Activated T-cell treated with anti-CD3 and anti-CD28 coated beads, Interleukin-2, amount 50 U/mL, for 24 hours (primary cell): ENCODE measurements around the gene SLC15A3.

Experiments used
- DNase-seq: peaks from one replicate; pipeline ENCODE4 v3.0.0-alpha.2; 2020
- H3K27ac Mint-ChIP-seq: 2 replicates; pipeline ENCODE4 v1.8.0; 2020; ENCODE audit warnings: mild to moderate bottlenecking, mixed read lengths
- H3K27me3 Mint-ChIP-seq: 2 replicates; pipeline ENCODE4 v1.8.0; 2020; ENCODE audit warnings: mixed read lengths
- H3K36me3 Mint-ChIP-seq: 2 replicates; pipeline ENCODE4 v1.8.0; 2020; ENCODE audit warnings: low read depth, mixed read lengths
- H3K4me1 Mint-ChIP-seq: 2 replicates; pipeline ENCODE4 v1.8.0; 2020; ENCODE audit warnings: low read depth, mixed read lengths
- H3K4me3 Mint-ChIP-seq: 2 replicates; pipeline ENCODE4 v1.8.0; 2020; ENCODE audit warnings: mild to moderate bottlenecking, moderate library complexity, mixed read lengths
- H3K9me3 Mint-ChIP-seq: 2 replicates; pipeline ENCODE4 v1.8.0; 2020; ENCODE audit warnings: mixed read lengths

SLC15A3 gene

GRCh38 chr11:60951904-60952741 lies at the start of gene SLC15A3:
Gene SLC15A3, minus strand, starts transcription at chr11:60952176. Its CDS starts 625 bp downstream, at chr11:60951551.
- H3K4me1 Mint-ChIP-seq, result peaks cover 27% of the 10 kb centered on the region
- DNase-seq, result peak; percentile 52

GRCh38 chr11:61000426-61000825 lies 48.5 kb upstream of the SLC15A3 start:
- Mint-ChIP-seq H3K4me3 (no peak overlapping the region), H3K27ac (peak overlapping the region; percentile 97), H3K9me3 (no peaks in the 10 kb centered on the region), H3K4me1 (peaks cover 88% of the 10 kb centered on the region), H3K27me3 (no peaks in the 10 kb centered on the region), H3K36me3 (peaks cover 96% of the 10 kb centered on the region)
- no peak for DNase-seq

More at GRCh38 chr11:60951904-60952741, at the start of gene SLC15A3:
- Mint-ChIP-seq H3K27ac (peak within 1 kb of the TSS; percentile 84), H3K9me3 (no peaks in the 10 kb centered on the region), H3K36me3 (no peaks in the 10 kb centered on the region), H3K4me3 (peak within 1 kb of the TSS; percentile 71), H3K27me3 (peaks cover 18% of the 10 kb centered on the region)

- Mint-ChIP-seq H3K4me3 (no peak overlapping the region), H3K36me3 (peaks cover 92% of the 10 kb centered on the region), H3K27me3 (no peaks in the 10 kb centered on the region), H3K9me3 (no peaks in the 10 kb centered on the region), H3K27ac (peak overlapping the region; percentile 94), H3K4me1 (peaks cover 79% of the 10 kb centered on the region)
- peak; percentile 29 for DNase-seq
Observed at GRCh38 chr11:60996381-60997138, 44.6 kb upstream of the SLC15A3 start.

- no peaks in the 10 kb centered on the region for H3K27me3 Mint-ChIP-seq
- H3K4me3 Mint-ChIP-seq, result peak overlapping the region; percentile 72
- DNase-seq, result no peak
Observed at GRCh38 chr11:60995798-60996197, 43.8 kb upstream of the SLC15A3 start.

GRCh38 chr11:60994541-60995080 lies 42.6 kb upstream of the SLC15A3 start:
- Mint-ChIP-seq H3K36me3 (peaks cover 91% of the 10 kb centered on the region), H3K27ac (peak overlapping the region; percentile 94), H3K9me3 (no peaks in the 10 kb centered on the region), H3K4me1 (peaks cover 81% of the 10 kb centered on the region), H3K4me3 (peak overlapping the region; percentile 72), H3K27me3 (no peaks in the 10 kb centered on the region)
- DNase-seq, result peak; percentile 75

More at GRCh38 chr11:60995798-60996197, 43.8 kb upstream of the SLC15A3 start:
- Mint-ChIP-seq H3K9me3 (no peaks in the 10 kb centered on the region), H3K36me3 (peaks cover 92% of the 10 kb centered on the region), H3K4me1 (peaks cover 80% of the 10 kb centered on the region), H3K27ac (peak overlapping the region; percentile 94)

DNA sequence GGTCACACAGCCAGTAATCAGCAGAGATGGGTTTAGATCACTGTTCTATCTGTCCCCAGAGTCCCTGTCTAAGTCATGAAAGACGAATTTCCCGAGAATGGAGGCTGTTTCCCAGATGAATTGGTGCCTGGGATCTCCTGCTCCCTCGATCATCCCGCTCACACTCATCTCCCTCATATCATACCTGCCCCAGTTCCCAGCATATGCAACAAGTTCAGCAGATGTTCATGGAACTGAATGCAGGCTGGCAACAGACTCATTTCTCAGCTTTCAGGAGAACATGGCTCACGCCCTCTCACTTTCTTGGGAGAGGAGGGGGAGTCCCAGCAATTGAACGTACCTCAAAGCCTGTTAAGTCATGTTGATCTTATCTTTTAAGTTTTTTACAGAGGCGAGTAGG lies 41.6 kb upstream of the SLC15A3 start:
- Mint-ChIP-seq H3K36me3 (peaks cover 92% of the 10 kb centered on the region), H3K27ac (peak overlapping the region; percentile 94), H3K4me1 (peaks cover 84% of the 10 kb centered on the region), H3K9me3 (no peaks in the 10 kb centered on the region), H3K27me3 (no peaks in the 10 kb centered on the region), H3K4me3 (peak overlapping the region; percentile 72)
- peak; percentile 69 for DNase-seq

- Mint-ChIP-seq H3K4me3 (peak overlapping the region; percentile 72), H3K36me3 (peaks cover 92% of the 10 kb centered on the region), H3K27ac (peak overlapping the region; percentile 94), H3K9me3 (no peaks in the 10 kb centered on the region), H3K4me1 (peaks cover 84% of the 10 kb centered on the region), H3K27me3 (no peaks in the 10 kb centered on the region)
- peak; percentile 33 for DNase-seq
Observed at GRCh38 chr11:60992842-60993409, 41.0 kb upstream of the SLC15A3 start.

- peak; percentile 42 for DNase-seq
- Mint-ChIP-seq H3K4me3 (peak overlapping the region; percentile 58), H3K36me3 (peaks cover 94% of the 10 kb centered on the region), H3K27ac (peak overlapping the region; percentile 94), H3K9me3 (no peaks in the 10 kb centered on the region), H3K4me1 (peaks cover 88% of the 10 kb centered on the region), H3K27me3 (no peaks in the 10 kb centered on the region)
Observed at GRCh38 chr11:60991457-60991856, 39.5 kb upstream of the SLC15A3 start.

- Mint-ChIP-seq H3K9me3 (no peaks in the 10 kb centered on the region), H3K27ac (peak overlapping the region; percentile 97), H3K4me3 (peak overlapping the region; percentile 88), H3K4me1 (peaks cover 86% of the 10 kb centered on the region), H3K27me3 (no peaks in the 10 kb centered on the region), H3K36me3 (peaks cover 89% of the 10 kb centered on the region)
- DNase-seq, result peak; percentile 49
Observed at GRCh38 chr11:60989093-60989650, 37.2 kb upstream of the SLC15A3 start.

DNA sequence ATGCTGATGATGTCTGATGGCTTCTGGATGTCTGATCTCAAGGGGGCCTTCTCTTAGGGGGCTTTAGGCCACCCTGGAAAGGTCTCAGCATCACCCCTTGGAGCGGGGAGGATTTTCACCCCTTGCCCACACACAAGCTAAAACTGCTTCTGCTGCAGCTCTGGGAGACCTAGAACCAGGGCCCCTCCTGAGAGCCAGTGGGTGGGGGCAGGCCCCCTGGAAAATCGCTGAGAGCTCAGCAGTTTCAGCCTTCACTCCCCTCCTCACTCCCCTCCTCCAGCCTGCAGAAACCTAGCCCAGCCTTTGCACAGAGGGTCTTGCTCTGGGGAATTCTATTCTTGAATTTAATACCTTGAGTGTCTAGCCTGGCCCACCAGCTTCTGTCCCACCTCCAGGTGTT lies 36.7 kb upstream of the SLC15A3 start:
- H3K9me3 Mint-ChIP-seq, result no peaks in the 10 kb centered on the region
- peaks cover 88% of the 10 kb centered on the region for H3K4me1 Mint-ChIP-seq
- H3K27me3 Mint-ChIP-seq, result no peaks in the 10 kb centered on the region
- DNase-seq, result peak; percentile 56
- peak overlapping the region; percentile 97 for H3K27ac Mint-ChIP-seq
- peak overlapping the region; percentile 88 for H3K4me3 Mint-ChIP-seq
- peaks cover 89% of the 10 kb centered on the region for H3K36me3 Mint-ChIP-seq

DNA sequence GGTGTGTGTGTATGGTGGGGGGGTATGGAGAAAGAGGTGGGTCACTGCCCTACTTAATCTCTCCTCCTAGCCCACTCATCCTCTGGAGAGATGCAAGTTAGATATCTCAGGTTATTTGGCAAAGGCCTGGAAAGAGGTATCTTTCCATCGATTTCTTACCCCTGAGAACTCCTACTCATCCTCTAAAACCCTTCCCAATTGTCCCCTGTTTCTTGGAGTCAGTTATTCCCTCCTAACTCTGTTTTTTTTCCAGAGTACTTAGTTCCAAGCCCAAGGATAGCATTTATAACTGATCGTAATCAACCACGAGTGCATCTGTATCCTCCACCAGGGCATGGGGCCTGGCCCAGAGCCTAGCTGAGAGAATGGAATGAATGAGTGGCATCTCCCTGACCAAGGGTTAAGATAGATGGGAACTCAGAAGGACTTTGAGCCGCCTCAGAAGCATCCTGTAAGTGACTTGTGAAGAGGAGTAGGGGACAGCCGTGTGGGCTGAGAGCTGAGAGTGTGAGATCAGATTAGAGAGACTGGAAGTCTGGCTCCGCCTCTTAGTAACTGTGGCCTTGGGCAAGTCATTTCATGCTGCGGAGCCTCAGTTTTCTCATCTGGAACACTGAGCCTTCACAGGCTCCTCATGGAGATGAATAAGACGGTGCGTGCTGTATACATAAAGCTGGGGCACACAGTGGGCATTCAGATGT lies 35.8 kb upstream of the SLC15A3 start:
- Mint-ChIP-seq H3K27me3 (no peaks in the 10 kb centered on the region), H3K4me1 (peaks cover 88% of the 10 kb centered on the region), H3K36me3 (peaks cover 89% of the 10 kb centered on the region), H3K4me3 (peak overlapping the region; percentile 88), H3K9me3 (no peaks in the 10 kb centered on the region), H3K27ac (peak overlapping the region; percentile 97)
- peak; percentile 70 for DNase-seq

DNA sequence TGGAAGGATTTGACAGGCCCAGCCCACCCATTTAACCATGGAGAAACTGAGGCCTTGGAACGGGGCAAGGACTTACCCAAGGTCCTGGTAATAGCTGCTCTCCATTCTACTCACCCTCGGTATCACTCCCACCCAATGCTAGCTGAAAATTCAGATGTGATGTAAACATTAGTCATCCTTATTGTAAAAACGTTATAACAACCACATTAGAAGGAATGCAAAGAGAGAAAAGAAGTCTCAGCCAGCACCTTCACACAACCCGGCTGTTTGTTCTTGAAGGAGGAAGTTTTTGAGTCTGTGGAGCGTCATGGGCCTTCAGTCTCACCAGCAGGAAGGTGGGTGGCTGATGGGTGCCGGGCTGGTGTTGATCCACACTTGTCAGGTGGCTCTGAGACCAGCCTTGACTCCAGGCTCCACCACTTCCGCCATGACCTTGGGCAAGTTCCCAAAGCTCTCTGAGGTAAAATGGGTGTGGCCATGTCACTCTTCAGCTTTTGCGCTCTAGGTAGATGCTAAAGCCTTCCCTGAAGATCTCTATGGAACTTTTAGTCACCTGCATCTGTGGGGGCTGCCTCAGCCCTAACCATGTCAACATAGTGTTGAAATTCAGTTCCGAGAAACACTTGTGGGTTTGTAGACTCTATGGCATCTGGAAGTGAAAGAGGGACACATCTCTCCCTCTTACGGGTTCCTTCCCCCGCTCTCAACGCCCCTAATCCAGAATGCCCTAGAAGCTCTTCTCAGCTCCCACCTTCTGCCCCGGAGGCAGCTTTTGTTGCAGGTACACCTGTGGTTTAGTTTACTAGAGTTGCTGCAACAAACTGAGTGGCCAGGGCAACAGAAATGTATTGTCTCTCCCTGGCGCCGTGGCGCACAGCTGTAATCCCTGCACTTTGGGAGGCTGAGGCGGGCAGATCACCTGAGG lies 34.3 kb upstream of the SLC15A3 start:
- Mint-ChIP-seq H3K36me3 (peaks cover 91% of the 10 kb centered on the region), H3K27me3 (no peaks in the 10 kb centered on the region), H3K9me3 (no peaks in the 10 kb centered on the region), H3K4me1 (peaks cover 93% of the 10 kb centered on the region), H3K4me3 (peak overlapping the region; percentile 88), H3K27ac (peak overlapping the region; percentile 97)
- peak; percentile 88 for DNase-seq

- Mint-ChIP-seq H3K27ac (peak overlapping the region; percentile 97), H3K36me3 (peaks cover 91% of the 10 kb centered on the region), H3K27me3 (no peaks in the 10 kb centered on the region), H3K4me3 (peak overlapping the region; percentile 88), H3K4me1 (peaks cover 94% of the 10 kb centered on the region), H3K9me3 (no peaks in the 10 kb centered on the region)
- peak; percentile 49 for DNase-seq
Observed at GRCh38 chr11:60985501-60985900, 33.5 kb upstream of the SLC15A3 start.
